Activated naive CD8-positive, alpha-beta T cell treated with anti-CD3 and anti-CD28 coated beads, Interleukin-2, amount 50 U/mL, for 16 hours (primary cell): ENCODE measurements around the gene NBPF6.
"Not testable (repeated sequence)": the region's sequence is repeated elsewhere in the genome, so short reads cannot be mapped to it uniquely, and the experiment has no call there.

Experiments
- DNase-seq: peaks from one replicate; pipeline ENCODE4 v3.0.0-alpha.2; 2020; ENCODE audit warnings: low read depth, low spot score

The NBPF6 gene

GRCh38 chr1:108450043-108450442 lies at the start of gene NBPF6:
NBPF6 (plus strand) TSS chr1:108450343; CDS start chr1:108450602, 259 bp downstream.
- DNase-seq: not testable (repeated sequence)

- DNase-seq: not testable (repeated sequence)
Observed at GRCh38 chr1:108411098-108411833, 38.9 kb upstream of the NBPF6 start.

DNA sequence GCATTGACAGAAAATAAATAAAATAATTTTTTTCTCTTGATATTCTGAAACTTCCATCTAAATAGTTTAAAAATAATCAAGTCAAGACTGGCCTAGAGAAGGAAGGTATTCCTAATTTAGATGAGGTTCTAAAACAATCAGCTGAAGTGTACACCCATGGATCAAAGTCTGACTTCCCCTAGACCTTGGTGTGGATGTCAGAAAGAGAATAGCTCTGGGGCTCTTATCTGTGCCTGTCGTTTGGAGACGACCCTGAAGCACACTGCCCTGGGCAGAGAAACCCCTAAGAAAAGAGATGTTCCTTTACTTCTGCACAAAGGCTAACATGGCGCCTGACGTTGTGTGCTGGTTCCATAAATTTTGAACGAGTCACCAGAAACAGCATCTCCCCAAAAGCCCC lies 30.0 kb upstream of the NBPF6 start:
- DNase-seq: not testable (repeated sequence)

- not testable (repeated sequence) for DNase-seq
Observed at GRCh38 chr1:108421061-108421916, 28.9 kb upstream of the NBPF6 start.

- not testable (repeated sequence) for DNase-seq
Observed at GRCh38 chr1:108426877-108427276, 23.3 kb upstream of the NBPF6 start.

DNA sequence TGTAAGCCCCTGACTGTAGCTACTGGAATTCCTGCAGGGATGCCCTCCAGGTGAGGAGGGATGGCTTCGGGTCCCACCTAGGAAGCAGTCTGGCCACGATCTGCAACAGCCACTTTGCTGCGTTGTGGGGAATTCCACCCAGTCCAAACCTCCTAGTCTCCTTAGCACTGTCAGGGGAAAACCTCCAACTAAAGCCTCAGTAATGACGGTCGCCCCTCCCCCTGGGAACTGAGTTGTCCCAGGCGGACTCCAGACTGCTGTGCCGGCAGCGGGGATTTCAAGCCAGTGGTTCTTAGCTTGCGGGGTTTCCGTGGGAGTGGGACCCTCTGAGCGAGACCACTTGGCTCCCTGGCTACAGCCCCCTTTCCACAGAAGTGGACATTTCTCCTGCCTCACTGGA lies 18.1 kb upstream of the NBPF6 start:
- DNase-seq: not testable (repeated sequence)

DNA sequence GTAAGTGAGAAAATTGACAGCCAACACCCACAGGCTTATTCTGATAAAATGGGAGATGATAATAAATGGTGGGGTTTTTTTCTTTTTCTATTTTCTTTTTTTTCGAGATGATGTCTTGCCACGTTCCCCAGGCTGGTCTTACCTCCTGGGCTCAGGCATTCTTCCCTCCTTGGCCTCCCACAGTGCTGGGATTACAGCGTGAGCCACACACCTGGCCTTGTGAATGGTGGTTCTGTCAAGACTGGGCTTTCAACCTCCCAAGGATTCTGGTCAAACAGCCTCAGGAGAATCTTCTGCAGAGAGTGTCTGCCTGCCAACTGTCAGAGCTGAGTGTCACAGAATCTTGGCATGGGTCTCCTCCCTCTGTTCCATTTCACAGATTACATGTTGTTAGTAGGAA lies 16.7 kb upstream of the NBPF6 start:
- DNase-seq: not testable (repeated sequence)

DNA sequence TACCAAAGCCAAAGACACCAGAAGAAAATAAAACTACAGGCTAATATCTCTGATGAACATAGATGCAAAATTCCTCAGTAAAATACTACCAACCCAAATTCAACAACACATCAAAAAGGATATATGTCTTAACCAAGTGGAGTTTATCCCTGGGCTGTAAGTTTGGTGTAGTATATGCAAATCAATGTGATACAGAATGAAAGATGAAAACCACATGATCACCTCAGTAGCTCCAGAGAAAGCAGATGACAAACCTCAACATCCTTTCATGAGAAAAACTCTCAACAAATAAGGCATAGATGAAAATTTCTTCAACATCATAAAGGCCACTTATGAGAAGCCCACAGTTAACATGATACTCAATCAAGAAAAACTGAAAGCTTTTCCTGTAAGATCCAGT lies 11.6 kb upstream of the NBPF6 start:
- not testable (repeated sequence) for DNase-seq

DNA sequence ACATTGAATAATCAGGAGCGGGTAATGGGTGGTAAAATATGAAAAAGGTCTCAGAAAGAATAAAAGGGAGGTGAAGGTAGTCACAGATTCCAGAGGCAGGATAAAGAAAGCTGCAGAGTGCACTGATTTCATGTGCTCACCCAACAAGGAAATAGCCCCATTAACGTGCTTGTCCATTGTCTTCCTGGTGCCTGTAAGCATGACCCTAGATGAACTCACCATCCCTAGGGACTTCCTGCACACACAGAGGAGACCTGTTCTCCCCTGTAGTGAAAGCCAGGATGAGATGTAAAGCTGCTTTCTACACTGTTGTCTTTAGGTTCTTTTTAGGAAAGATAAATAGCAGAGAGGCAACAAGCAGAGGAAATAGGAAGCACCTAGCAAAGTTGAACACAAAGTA lies 4.4 kb downstream of the NBPF6 start:
- DNase-seq: not testable (repeated sequence)

GRCh38 chr1:108458661-108459060 lies 8.5 kb downstream of the NBPF6 start:
- DNase-seq: not testable (repeated sequence)

GRCh38 chr1:108461758-108462157 lies 11.6 kb downstream of the NBPF6 start:
- DNase-seq: not testable (repeated sequence)

DNA sequence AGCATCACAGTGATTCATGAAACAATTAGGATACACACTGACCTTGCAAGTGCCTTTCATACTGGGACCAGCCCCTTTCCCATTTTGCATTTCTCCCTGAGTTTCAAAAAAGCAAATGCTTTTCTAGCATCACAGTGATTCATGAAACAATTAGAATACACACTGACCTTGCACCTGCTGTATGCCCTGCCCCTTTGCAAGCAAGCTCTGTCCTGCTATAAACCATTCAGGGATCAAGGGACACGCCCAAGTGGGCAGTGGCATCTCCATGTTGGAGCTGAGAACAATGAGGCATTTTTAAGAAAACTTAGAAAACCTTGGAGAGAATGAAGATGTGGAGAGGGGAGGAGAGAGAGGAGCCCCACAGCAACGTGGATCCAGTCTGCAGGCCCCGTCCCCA lies 13.8 kb downstream of the NBPF6 start:
- not testable (repeated sequence) for DNase-seq

GRCh38 chr1:108466166-108466565 lies 16.0 kb downstream of the NBPF6 start:
- DNase-seq: not testable (repeated sequence)

GRCh38 chr1:108467155-108467554 lies 17.0 kb downstream of the NBPF6 start:
- DNase-seq: not testable (repeated sequence)

GRCh38 chr1:108470750-108471149 lies 20.6 kb downstream of the NBPF6 start:
- not testable (repeated sequence) for DNase-seq

GRCh38 chr1:108474516-108474915 lies 24.4 kb downstream of the NBPF6 start:
- not testable (repeated sequence) for DNase-seq

DNA sequence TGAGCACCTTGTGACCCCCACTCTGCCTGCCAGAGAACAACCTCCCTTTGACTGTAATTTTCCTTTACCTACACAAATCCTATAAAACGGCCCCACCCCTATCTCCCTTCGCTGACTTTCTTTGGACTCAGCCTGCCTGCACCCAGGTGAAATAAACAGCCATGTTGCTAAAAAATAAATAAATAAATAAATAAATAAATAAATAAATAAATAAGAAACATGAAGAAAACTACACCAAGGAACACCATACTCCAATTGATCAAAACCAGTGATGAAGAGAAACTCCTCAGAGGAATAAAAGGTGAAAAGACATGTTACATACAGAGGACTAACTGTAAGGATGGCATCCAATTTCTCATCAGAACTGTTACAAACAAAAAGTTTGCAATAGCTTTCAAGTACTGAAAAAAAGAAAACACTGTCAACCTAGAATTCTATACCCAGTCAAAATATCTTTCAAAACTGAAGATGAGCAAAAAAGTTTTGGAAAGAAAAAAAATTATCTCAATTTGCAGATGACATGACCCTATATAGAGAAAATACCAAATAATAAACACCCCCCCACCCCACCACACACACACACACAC lies 28.4 kb downstream of the NBPF6 start:
- DNase-seq: no peak

- DNase-seq: no peak
Observed at GRCh38 chr1:108482708-108483107, 32.6 kb downstream of the NBPF6 start.

GRCh38 chr1:108485990-108486389 lies 35.8 kb downstream of the NBPF6 start:
- DNase-seq: not testable (repeated sequence)

DNA sequence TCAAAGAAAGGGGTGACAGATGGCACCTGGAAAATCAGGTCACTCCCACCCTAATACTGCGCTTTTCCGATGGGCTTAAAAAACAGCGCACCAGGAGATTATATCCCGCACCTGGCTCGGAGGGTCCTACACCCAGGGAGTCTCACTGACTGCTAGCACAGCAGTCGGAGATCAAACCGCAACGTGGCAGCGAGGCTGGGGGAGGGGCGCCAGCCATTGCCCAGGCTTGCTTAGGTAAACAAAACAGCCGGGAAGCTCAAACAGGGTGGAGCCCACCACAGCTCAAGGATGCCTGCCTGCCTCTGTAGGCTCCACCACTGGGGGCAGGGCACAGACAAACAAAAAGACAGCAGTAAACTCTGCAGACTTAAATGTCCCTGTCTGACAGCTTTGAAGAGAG lies 36.6 kb downstream of the NBPF6 start:
- DNase-seq: not testable (repeated sequence)

DNA sequence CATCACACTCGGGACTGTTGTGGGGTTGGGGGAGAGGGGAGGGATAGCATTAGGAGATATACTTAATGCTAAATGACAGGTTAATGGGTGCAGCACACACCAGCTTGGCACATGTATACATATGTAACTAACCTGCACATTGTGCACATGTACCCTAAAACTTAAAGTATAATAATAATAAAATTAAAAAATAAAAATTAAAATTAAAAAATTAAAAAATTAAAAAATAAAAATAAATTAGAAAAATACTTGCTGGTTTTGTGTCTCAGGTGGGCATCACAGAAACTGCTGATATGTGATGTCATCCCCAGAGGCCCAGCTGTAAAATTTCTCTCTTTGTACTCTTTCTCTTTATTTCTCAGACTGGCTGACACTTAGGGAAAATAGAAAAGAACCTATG lies 44.9 kb downstream of the NBPF6 start:
- DNase-seq: not testable (repeated sequence)

DNA sequence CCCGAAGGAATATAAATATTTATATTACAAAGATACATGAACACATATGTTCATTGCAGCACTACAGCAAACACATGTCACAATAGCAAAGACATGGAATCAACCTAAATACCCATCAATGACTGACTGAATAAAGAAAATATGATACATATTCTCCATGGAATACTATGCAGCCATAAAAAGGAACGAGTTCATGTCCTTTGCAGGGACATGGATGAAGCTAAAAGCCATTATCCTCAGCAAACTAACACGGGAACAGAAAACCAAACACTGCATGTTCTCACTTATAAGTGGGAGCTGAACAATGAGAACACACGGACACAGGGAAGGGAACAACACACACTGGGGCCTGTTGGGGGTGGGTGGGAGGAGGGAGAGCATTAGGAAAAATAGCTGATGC lies 46.7 kb downstream of the NBPF6 start:
- not testable (repeated sequence) for DNase-seq
